Activated CD4-positive, alpha-beta T cell treated with anti-CD3 and anti-CD28 coated beads, Interleukin-2, amount 50 U/mL, for 48 hours (primary cell): ENCODE results near the gene PTTG1.

Experiments used
- DNase-seq, 2 experiments: peaks; one replicate each; pipeline ENCODE4 v3.0.0-alpha.2; 2020

The PTTG1 gene

GRCh38 chr5:160427607-160428006 lies 6.0 kb downstream of the PTTG1 start:
- DNase-seq, result no peak

GRCh38 chr5:160432196-160432595 lies 10.5 kb downstream of the PTTG1 start:
- DNase-seq, result no peak

- DNase-seq, result no peak
These were observed 11.1 kb downstream of the PTTG1 start for GRCh38 chr5:160432787-160433186.

GRCh38 chr5:160434022-160434531 lies 12.4 kb downstream of the PTTG1 start:
- peak; percentile 46 to 51 for DNase-seq

- no peak for DNase-seq
These were observed 13.9 kb downstream of the PTTG1 start for GRCh38 chr5:160435532-160435931.

GRCh38 chr5:160436017-160436416 lies 14.4 kb downstream of the PTTG1 start:
- DNase-seq, result no peak

GRCh38 chr5:160436661-160437060 lies 15.0 kb downstream of the PTTG1 start:
- DNase-seq, result peak in 1 of 2 experiments; percentile 23

- no peak for DNase-seq
These were observed 15.6 kb downstream of the PTTG1 start for GRCh38 chr5:160437271-160437670.

- DNase-seq, result peak; percentile 52 to 65
These were observed 16.9 kb downstream of the PTTG1 start for GRCh38 chr5:160438316-160439204.

- peak; percentile 95 to 96 for DNase-seq
These were observed 17.5 kb downstream of the PTTG1 start for GRCh38 chr5:160439205-160439600.

- no peak for DNase-seq
These were observed 19.7 kb downstream of the PTTG1 start for GRCh38 chr5:160441311-160441781.

GRCh38 chr5:160442824-160443431 lies 21.3 kb downstream of the PTTG1 start:
- DNase-seq, result no peak

- no peak for DNase-seq
These were observed 22.8 kb downstream of the PTTG1 start for GRCh38 chr5:160444407-160444806.

- DNase-seq, result no peak
These were observed 23.5 kb downstream of the PTTG1 start for GRCh38 chr5:160445132-160445531.

GRCh38 chr5:160445751-160446150 lies 24.1 kb downstream of the PTTG1 start:
- DNase-seq, result no peak

GRCh38 chr5:160448886-160449285 lies 27.2 kb downstream of the PTTG1 start:
- DNase-seq, result no peak

GRCh38 chr5:160449458-160449857 lies 27.8 kb downstream of the PTTG1 start:
- no peak for DNase-seq

GRCh38 chr5:160450164-160450932 lies 28.7 kb downstream of the PTTG1 start:
- no peak for DNase-seq

- no peak for DNase-seq
These were observed 29.6 kb downstream of the PTTG1 start for GRCh38 chr5:160451281-160451680.

- no peak for DNase-seq
These were observed 30.4 kb downstream of the PTTG1 start for GRCh38 chr5:160452036-160452435.

- DNase-seq, result no peak
These were observed 31.1 kb downstream of the PTTG1 start for GRCh38 chr5:160452795-160453194.

- no peak for DNase-seq
These were observed 32.1 kb downstream of the PTTG1 start for GRCh38 chr5:160453751-160454150.

- DNase-seq, result no peak
These were observed 33.9 kb downstream of the PTTG1 start for GRCh38 chr5:160455600-160455999.
